ENCODE results near the gene REEP5.

The REEP5 gene

DNA sequence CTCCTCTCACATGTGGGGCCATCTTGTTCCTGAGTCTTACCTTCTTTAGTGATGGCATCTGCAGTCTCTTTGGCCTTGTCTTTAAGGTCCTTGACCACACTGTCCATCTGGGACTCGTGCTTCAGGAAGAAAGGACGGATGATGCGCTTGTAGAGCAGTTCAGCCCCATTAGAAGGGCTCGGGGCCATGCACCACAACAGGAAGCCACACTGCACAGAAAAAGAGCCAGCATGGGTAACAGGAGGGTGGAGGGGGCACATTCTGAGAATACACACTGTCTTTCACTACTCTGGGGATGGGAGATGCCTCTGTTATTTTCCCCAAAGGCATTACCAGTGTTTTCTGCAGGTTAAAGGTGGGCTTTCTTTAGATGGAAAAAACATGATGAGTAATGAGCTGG lies 35.1 kb downstream of the REEP5 start:
- ChIA-PET CTCF (interaction anchor here (1.1 kb wide), 1 partner anchor 89 kb away, joined by 3 read pairs; no protein-coding TSS in a partner anchor), POLR2A (no interaction called here)
- TF ChIP-seq ARNT (IDR thresholded peaks at IDR 0.05) (no peak), ELF4 (IDR thresholded peaks at IDR 0.05) (no peak), L3MBTL2 (conservative IDR thresholded peaks at IDR 0.05) (no peak), CTBP1 (IDR thresholded peaks at IDR 0.05; ENCODE audit: borderline replicate concordance) (no peak), ZNF384 (IDR thresholded peaks at IDR 0.05) (no peak), PKNOX1 (IDR thresholded peaks at IDR 0.05) (no peak), FOXA1 (IDR thresholded peaks at IDR 0.05) (no peak), BHLHE40 (IDR thresholded peaks at IDR 0.05; ENCODE audit: borderline replicate concordance) (no peak), FOXK2 (IDR thresholded peaks at IDR 0.05) (no peak), SP1 (IDR thresholded peaks at IDR 0.05) (no peak), HDGF (IDR thresholded peaks at IDR 0.05; ENCODE audit: borderline replicate concordance) (no peak), NFRKB (IDR thresholded peaks at IDR 0.05) (no peak), FOXM1 (IDR thresholded peaks at IDR 0.05; ENCODE audit: borderline replicate concordance) (no peak), TARDBP (IDR thresholded peaks at IDR 0.05) (no peak), LEF1 (IDR thresholded peaks at IDR 0.05; ENCODE audit: borderline replicate concordance) (no peak), SUZ12 (IDR thresholded peaks at IDR 0.05) (no peak)
- DNase-seq (ENCODE audit: extremely low spot score), result no peak

DNA sequence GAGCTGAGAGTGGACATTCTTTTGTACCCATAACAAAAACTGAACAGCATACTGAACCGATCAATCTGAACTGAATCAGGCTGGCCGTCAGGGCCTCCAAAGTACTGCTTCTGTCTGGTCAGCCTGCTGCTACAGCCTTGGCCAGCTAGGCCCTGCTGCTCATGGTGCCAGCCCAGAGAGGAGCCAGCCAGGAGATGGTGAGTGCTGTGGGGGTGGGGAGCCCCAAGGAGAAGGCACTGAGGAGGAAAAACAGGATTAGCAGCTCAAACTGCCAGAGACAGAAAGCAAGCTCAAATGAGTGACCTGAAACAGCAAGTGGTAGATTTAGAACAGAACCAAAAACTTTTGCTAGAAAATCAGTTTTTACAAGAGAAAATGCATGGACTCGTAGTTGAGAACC lies 37.0 kb downstream of the REEP5 start:
- ChIA-PET POLR2A (no interaction called here), CTCF (no interaction called here)
- DNase-seq (ENCODE audit: extremely low spot score), result no peak
- TF ChIP-seq ZNF384 (IDR thresholded peaks at IDR 0.05), result no peak
- no peak for TF ChIP-seq ELF4 (IDR thresholded peaks at IDR 0.05)
- TF ChIP-seq BHLHE40 (IDR thresholded peaks at IDR 0.05; ENCODE audit: borderline replicate concordance), result no peak
- TF ChIP-seq SP1 (IDR thresholded peaks at IDR 0.05), result no peak

- ChIA-PET POLR2A (interaction anchor here (1.0 kb wide), 1 partner anchor 93 kb away, joined by 3 read pairs; the partner anchor contains the start of gene DCP2), CTCF (interaction anchor here (1.3 kb wide), 1 partner anchor 14 kb away, joined by 4 read pairs; no protein-coding TSS in a partner anchor)
- DNase-seq (ENCODE audit: extremely low spot score), result no peak
Observed at GRCh38 chr5:112883192-112883591, 38.8 kb downstream of the REEP5 start.

GRCh38 chr5:112880219-112880964 lies 41.6 kb downstream of the REEP5 start:
- POLR2A ChIA-PET, result interaction anchor here (1.1 to 1.4 kb wide), 2 partner anchors 20 to 40 kb away, joined by 3 to 5 read pairs; partner anchors contain the start of gene SRP19
- no peak for TF ChIP-seq NFRKB (IDR thresholded peaks at IDR 0.05)
- TF ChIP-seq BHLHE40 (IDR thresholded peaks at IDR 0.05; ENCODE audit: borderline replicate concordance), result no peak
- no peak for TF ChIP-seq ARNT (IDR thresholded peaks at IDR 0.05)
- no peak for TF ChIP-seq FOXM1 (IDR thresholded peaks at IDR 0.05; ENCODE audit: borderline replicate concordance)
- TF ChIP-seq L3MBTL2 (conservative IDR thresholded peaks at IDR 0.05), result no peak
- TF ChIP-seq CTBP1 (IDR thresholded peaks at IDR 0.05; ENCODE audit: borderline replicate concordance), result no peak
- TF ChIP-seq HDGF (IDR thresholded peaks at IDR 0.05; ENCODE audit: borderline replicate concordance), result no peak
- CTCF ChIA-PET, result interaction anchor here (0.7 kb wide), 1 partner anchor 9 kb away, joined by 4 read pairs; no protein-coding TSS in a partner anchor
- DNase-seq (ENCODE audit: extremely low spot score), result no peak

More at GRCh38 chr5:112883192-112883591, 38.8 kb downstream of the REEP5 start:
- TF ChIP-seq SP1 (IDR thresholded peaks at IDR 0.05), result no peak
- no peak for TF ChIP-seq BHLHE40 (IDR thresholded peaks at IDR 0.05; ENCODE audit: borderline replicate concordance)

GRCh38 chr5:112878760-112879159 lies 43.3 kb downstream of the REEP5 start:
- no peak for TF ChIP-seq ZNF384 (IDR thresholded peaks at IDR 0.05)
- TF ChIP-seq L3MBTL2 (conservative IDR thresholded peaks at IDR 0.05), result no peak
- TF ChIP-seq FOXA1 (IDR thresholded peaks at IDR 0.05), result no peak
- TF ChIP-seq ARNT (IDR thresholded peaks at IDR 0.05), result no peak
- TF ChIP-seq BHLHE40 (IDR thresholded peaks at IDR 0.05; ENCODE audit: borderline replicate concordance), result no peak
- no peak for TF ChIP-seq SUZ12 (IDR thresholded peaks at IDR 0.05)
- CTCF ChIA-PET, result no interaction called here
- POLR2A ChIA-PET, result interaction anchor here (1.0 kb wide), 1 partner anchor 18 kb away, joined by 4 read pairs; the partner anchor contains the start of gene SRP19
- DNase-seq (ENCODE audit: extremely low spot score), result no peak

GRCh38 chr5:112878101-112878500 lies 43.9 kb downstream of the REEP5 start:
- no peak for TF ChIP-seq PKNOX1 (IDR thresholded peaks at IDR 0.05)
- TF ChIP-seq ZNF384 (IDR thresholded peaks at IDR 0.05), result no peak
- no peak for TF ChIP-seq L3MBTL2 (conservative IDR thresholded peaks at IDR 0.05)
- TF ChIP-seq FOXK2 (IDR thresholded peaks at IDR 0.05), result no peak
- no peak for TF ChIP-seq ELF4 (IDR thresholded peaks at IDR 0.05)
- TF ChIP-seq BHLHE40 (IDR thresholded peaks at IDR 0.05; ENCODE audit: borderline replicate concordance), result no peak
- no peak for TF ChIP-seq TARDBP (IDR thresholded peaks at IDR 0.05)
- TF ChIP-seq HDGF (IDR thresholded peaks at IDR 0.05; ENCODE audit: borderline replicate concordance), result no peak
- TF ChIP-seq FOXM1 (IDR thresholded peaks at IDR 0.05; ENCODE audit: borderline replicate concordance), result no peak
- TF ChIP-seq FOXA1 (IDR thresholded peaks at IDR 0.05), result no peak
- CTCF ChIA-PET, result no interaction called here
- no peak for DNase-seq (ENCODE audit: extremely low spot score)
- POLR2A ChIA-PET, result interaction anchor here (1.0 kb wide), 1 partner anchor 17 kb away, joined by 4 read pairs; the partner anchor contains the start of gene SRP19

- no peak for DNase-seq (ENCODE audit: extremely low spot score)
- ChIA-PET CTCF (no interaction called here), POLR2A (no interaction called here)
- TF ChIP-seq SP1 (IDR thresholded peaks at IDR 0.05) (no peak), TARDBP (IDR thresholded peaks at IDR 0.05) (no peak), HDGF (IDR thresholded peaks at IDR 0.05; ENCODE audit: borderline replicate concordance) (no peak), ZNF384 (IDR thresholded peaks at IDR 0.05) (no peak)
Observed at GRCh38 chr5:112876362-112876761, 45.7 kb downstream of the REEP5 start.
